LoVo (cell line): ENCODE data around the gene MYRFL.
"Not testable (repeated sequence)": the region's sequence is repeated elsewhere in the genome, so short reads cannot be mapped to it uniquely, and the experiment has no call there.

Source experiments
- DNase-seq: peaks from one replicate; pipeline ENCODE4 v3.0.0-alpha.2; 2016; ENCODE audit warnings: low spot score

The MYRFL gene

DNA sequence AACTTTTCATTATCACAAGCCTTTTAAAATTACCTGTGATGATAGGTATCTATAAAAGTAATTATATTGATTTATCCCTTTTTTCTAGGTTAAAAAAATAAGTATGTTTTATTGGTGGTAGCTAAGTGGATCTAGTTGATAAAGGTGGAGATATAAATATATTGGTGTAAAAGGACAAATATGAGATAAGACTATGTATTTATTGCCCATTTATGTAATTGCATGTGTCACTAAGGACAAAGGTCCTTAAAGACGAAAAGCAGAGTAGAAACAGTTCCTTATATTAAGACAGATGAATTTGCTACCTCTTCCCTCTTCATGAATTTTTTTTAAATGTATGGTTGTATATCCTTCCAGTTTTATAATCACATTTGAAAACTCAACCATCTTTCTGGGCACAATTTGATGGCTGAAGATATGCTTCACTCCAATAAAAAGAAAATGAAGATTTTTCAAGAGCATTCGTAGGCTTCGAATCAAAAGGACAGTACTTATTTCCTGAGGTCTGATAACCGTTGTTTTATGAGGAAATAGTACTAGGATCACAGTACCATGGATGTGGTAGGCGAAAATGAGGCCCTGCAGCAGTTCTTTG lies at the start of gene MYRFL:
MYRFL (plus strand) TSS at position 262 of the 595 bp plus-strand sequence; CDS start at position 553, 291 bp downstream.
- DNase-seq: peak; percentile 50

DNA sequence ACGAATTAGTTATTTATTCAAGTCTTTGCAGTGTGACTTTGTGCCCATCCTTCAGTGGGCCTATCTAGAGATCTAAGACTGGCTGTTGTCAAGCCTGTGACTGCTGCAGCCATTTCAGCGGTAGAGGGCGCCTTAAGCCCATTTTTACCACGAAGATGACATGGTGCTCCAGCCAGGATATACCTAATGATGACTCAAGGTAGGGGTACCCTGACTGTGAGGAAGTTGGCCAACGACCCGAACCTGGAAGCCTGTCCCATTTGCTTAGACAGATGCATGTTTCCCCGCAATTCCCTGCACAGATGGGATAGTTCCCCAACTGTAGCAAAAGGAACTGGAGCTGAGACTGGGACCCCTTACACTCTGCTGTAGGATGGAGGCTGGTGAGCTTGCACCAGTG lies 45.1 kb upstream of the MYRFL start:
- no peak for DNase-seq

DNA sequence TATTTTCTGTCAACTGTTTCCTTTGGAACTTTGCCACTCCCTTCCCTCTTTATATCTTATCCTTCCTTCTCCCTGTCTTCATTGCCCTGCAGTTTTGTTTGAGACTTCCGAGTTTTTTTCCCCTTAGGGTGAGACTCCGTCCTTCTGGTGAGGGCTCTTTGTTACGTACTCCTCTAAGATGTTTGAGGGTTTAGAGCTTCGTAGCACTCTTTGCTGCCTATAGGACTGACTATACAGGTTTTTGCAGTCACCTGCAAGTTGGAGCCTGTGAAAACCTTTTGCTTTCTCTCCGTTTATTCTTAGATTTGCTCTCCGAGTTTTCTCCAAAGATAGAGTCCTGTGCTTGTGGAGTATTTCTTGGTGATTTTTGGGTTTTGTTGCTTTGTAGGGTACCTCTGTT lies 41.7 kb upstream of the MYRFL start:
- DNase-seq: no peak

DNA sequence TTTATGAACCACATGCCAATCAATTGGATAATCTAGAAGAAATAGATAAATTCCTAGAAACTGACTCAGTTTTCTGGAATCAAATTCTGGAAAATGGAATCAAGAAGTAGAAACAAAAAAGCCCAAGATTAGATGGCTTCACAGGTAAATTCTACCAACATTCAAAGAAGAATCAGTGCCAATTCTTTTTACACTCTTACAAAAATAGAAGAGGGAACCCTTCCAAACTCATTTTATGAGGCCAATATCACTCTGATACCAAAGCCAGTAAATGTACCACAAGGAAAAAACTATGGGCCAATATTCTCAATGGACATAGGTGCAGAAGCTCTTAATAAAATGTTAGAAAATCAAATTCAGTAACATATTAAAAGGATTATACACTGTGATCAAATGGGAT lies 35.7 kb upstream of the MYRFL start:
- no peak for DNase-seq

DNA sequence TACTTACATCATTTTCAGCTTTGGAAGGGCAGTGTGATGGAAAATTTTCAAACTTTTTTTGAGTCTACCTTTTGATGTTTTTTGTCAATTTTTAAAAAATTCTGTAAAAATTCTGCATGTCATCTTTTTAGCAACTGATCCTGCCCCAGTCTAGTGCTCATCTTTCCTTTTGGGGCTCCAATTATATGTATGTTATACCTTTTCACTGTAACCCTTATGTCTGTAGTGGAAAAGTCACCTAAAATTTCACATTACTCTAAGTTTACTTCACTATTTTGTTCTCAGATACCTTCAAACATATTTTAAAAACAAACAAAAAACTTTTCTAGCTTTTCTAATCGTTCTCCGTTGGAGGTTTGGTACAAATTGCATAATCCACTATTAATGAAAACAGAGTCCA lies 32.5 kb upstream of the MYRFL start:
- DNase-seq: no peak

DNA sequence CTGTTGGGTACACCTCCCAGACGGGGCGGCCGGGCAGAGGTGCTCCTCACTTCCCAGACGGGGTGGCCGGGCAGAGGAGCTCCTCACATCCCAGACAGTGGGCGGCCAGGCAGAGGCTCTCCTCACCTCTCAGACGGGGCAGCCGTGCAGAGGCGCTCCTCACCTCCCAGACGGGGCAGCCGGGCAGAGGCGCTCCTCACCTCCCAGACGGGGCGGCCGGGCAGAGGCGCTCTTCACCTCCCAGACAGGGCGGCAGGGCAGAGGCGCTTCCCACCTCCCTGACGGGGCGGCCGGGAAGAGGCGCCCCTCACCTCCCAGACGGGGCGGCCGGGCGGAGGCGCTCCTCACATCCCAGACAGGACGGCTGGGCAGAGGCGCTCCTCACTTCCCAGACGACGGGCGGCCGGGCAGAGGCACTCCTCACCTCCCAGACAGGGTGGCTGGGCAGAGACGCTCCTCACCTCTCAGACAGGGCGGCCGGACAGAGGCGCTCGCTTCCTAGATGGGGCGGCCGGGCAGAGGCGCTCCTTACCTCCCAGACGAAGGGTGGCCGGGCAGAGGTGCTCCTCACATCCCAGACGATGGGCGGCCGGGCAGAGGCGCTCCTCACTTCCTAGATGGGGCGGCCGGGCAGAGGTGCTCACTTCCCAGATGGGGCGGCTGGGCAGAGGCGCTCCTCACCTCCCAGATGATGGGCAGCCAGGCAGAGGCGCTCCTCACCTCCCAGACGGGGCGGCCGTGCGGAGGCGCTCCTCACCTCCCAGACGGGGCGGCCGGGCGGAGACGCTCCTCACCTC lies 17.7 kb upstream of the MYRFL start:
- DNase-seq: not testable (repeated sequence)

DNA sequence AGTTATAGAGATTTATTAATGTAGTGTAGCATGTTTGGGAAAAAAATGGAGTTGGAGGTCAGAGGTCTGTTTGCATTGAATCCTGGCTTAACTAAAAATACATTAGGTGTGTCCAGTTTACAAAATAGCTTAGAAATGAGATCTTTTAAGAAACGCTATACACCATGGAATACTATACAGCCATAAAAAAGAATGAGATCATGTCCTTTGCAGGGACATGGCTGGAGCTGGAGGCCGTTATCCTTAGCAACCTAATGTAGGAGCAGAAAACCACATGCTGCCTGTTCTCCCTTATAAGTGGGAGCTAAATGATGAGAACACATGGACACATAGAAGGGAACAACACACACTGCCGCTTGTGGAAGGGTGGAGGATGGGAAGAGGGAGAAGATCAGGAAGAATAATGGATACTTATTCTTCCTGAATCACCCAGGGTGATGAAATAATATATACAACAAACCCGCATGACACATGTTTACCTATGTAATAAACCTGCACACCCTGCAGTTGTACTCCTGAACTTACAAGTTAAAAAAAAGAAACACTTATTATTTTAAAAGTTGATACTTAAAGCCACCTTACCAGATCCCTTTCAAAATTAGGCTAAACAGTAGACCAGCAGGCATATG lies 14.0 kb upstream of the MYRFL start:
- DNase-seq: no peak

DNA sequence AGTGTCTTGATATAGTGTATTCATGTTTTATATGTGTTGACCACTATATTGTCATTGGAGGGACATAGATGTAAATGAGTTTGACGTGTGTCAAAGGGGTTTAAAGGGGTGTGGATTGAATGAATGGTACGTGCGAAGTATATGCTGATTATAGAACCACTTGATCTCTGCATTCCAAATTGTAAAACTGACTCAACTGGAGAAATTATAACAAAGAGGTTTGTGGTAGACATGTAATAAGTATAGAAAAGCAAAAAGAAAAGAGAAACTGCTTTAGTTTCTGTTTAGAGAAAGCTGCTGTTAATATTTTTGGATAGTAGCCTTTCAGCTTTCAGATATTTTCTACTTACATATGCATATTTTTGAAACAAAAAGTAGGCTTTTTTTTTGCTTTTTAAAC lies 8.9 kb upstream of the MYRFL start:
- DNase-seq: no peak

DNA sequence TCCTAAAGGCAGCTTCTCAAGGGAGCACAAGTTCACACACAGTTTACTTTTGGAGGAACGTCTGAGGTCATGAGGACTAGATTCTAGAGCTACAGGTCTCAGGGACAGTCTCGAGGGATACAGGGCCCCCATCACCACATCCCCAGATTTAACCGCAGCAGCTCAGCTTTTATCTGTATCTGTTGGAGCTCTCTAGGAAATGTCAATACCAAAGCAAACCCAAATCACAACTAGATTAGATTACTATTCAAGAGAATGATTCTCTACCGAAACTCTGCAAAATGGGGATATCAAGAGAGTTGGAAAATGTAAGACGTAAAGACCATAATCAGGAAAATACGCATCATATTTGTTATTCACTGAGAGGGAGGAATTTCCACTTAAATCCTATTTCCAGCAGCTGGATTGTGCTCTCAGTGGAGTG lies 4.0 kb upstream of the MYRFL start:
- no peak for DNase-seq

DNA sequence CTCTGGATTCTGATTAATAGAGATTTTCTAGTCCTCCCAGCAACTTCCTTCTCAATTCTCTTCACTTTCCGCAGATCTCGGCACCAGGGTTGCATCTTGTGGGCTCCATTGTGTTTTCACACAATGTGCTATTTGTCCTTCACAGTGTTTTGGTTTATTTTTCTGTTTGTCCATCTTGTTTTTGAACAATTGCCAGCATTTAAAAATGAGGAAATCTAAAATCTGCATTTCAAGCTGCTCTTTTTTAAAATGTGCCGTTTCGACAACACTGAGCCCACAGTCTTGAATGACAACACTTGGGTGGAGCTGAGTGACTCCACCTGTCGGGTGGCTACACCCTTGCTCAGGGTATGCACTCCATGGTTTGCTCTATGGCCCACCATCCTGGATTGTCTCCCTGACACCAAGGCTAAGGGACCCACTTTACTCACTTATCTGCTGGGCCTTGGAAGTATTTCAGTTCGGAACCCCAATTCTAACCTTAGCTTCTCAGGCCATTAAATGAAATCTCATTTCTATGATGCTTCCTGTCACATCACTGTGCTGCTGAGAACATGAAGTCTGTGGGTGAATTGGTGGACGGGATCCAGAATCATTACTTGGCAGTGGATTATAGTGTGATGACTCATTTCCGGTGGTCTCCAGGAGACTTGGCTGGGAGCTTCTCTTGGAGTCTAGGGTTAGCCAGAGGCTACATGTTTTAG lies 3.4 kb upstream of the MYRFL start:
- peak; percentile 66 for DNase-seq

DNA sequence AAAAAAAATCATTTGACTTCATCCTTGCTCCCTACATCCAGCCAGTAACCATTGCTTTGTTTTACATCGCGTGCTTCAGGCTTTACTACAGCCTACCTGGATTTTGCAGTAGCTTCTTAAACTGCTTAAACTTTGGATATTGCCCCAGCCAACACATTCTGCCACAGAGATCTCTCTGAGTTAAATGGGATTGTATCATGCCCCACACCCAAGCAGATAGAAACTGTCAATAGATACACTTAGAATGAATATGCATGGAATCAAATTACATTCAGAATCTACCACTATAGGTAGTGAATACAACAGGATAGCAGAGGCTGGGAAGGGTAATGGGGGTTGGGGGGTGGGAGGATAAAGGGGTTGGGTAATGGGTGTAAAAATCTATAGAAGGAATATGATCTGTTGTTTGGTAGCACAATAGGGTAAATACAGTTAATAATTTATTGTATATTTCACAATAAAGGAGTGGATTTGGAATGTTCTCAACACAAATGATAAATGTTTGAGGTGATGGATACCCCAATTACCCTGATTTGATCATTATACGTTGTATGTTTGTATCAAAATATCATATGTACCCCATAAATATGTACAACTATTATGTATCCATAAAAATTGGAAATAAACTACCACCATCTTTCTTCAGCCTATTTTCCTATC lies 2.7 kb upstream of the MYRFL start:
- DNase-seq: no peak

DNA sequence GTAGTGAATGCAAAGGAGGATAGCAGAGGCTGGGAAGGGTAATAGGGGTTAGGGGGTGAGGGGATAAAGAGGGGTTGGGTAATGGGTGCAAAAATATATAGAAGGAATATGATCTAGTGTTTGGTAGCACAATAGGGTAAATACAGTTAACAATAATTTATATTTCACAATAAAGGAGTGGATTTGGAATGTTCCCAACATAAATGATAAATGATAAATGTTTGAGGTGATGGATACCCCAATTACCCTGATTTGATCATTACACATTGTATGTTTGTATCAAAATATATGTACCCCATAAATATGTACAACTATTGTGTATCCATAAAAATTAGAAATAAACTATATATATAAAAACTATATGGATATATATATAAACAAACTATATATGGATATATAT lies 999 bp upstream of the MYRFL start:
- no peak for DNase-seq

DNA sequence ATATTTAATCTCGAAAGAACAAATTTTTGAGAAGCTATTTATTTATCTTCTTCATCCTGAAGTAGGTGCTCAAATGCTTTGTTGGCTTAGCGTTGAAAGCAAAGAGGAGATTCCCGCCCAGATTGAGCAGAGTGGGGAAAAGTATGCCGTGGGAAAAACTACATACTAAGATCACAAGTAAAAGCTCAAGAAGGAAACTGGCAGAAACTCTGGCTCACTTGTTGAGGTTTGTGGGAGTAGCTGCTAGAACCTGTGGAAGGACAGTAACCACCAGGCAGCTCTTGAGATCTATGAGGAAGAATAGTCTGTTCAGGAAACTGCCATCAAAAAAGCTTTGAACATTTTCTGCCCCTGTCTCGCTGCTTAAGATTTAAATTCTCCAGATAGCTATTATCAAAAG lies 3.9 kb downstream of the MYRFL start:
- DNase-seq: no peak

DNA sequence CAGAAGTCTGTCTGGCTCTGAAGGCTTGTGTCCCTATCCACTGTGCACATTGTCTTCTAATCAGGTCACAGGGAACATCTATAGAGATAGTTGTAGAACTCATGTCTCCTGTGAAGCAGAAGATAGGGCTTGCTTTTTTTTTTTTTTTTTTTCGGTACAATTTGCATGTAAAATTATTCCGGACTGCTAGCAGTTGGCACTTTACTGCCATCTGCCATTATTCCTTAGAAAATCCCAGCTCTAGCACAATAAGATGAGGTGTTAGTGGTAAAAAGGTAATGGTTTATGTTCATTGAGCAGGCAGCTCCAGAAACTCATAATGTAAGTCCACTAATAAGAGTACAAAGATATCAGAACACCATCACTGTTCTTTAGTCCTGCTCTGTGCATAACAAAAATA lies 8.7 kb downstream of the MYRFL start:
- no peak for DNase-seq

DNA sequence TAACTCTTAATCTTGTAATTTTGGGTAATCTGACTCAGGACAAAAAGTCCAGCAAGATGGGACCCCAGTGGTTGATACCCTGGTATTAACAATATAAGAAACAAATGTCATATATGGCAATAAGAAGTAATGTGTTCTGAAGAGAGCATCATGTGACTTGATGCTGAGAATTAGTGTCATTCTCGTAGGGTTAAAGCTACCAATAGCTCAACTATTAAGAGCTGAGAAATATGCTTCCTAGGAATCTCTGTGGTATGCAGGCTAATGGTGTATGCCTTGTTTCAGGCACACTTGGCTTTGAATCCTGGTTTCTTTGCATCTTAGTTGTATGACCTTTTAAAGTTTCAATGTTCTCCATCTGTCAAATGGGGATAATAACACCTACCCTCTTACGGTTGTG lies 9.1 kb downstream of the MYRFL start:
- DNase-seq: no peak

DNA sequence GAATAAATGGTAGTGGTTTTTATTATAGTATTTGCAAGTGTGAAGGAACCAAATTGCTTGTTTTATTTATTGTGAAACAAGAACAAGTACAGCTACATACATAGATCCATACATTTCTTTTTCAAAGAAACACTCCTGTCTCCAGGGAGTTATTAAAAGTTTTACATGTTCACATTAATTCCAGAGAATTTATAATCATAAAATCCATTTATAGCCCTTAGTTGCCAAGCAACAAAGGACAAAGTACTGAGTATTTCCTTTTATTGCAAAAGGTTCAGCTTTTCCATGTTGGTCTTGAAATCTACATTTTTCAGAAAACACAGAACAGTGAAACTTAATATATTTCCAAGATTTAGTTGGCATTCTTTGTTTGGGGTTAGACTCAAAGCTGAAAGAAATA lies 9.5 kb downstream of the MYRFL start:
- DNase-seq: no peak

DNA sequence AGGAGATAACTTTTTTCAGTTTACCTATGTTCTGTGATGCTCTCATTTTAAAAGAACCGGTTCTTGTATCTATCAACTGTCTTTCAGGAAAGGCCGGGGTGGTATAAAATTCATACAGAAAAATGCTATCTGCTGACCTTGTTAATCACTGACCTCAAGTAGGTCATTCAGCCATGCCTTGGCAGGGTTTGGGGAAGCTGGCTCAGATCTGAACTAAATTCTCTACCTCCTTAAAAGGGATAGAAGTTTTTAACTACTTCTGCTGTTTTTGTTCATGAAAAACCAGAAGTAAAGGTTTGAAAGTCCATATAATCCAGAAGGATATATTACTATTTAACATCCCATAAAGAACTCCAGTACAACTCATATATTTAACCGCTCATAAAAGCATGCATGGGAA lies 10.1 kb downstream of the MYRFL start:
- no peak for DNase-seq

DNA sequence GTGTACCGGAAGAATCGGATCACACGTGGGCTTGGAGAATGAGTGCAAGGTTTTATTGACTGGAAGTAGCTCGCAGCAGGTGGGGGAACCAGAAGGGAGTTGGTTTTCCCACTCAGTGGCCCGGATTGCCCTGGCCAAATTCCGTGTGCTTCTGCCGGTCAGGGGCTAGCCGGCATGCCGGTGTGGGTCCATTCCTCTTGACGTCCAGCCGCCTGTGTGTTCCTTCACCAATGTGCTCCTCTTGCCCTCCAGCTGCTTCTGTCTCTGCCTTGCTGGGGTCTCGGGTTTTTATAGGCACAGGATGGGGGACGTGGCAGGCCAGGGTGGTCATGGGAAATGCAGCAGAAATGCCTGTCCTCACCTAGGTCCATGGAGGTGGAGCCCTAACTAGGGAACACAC lies 11.0 kb downstream of the MYRFL start:
- no peak for DNase-seq

DNA sequence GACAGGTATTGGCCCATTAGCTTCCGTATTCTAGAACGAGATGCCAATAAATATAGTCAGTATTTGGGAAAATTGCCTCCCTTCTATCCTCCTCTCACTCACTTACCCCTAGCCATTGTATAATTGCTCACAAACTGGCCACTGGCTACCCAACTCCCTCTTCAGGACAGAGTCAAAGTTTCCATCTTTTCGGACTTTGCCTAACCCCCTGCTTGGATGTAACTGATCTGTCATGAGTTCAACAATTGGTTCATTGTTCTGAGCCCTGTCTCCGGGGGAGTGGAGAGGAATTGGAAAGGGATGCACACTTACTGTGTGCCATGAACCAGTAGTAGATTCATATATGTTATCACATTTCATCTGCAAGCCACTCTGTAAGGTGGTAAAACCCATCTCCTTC lies 12.2 kb downstream of the MYRFL start:
- no peak for DNase-seq

DNA sequence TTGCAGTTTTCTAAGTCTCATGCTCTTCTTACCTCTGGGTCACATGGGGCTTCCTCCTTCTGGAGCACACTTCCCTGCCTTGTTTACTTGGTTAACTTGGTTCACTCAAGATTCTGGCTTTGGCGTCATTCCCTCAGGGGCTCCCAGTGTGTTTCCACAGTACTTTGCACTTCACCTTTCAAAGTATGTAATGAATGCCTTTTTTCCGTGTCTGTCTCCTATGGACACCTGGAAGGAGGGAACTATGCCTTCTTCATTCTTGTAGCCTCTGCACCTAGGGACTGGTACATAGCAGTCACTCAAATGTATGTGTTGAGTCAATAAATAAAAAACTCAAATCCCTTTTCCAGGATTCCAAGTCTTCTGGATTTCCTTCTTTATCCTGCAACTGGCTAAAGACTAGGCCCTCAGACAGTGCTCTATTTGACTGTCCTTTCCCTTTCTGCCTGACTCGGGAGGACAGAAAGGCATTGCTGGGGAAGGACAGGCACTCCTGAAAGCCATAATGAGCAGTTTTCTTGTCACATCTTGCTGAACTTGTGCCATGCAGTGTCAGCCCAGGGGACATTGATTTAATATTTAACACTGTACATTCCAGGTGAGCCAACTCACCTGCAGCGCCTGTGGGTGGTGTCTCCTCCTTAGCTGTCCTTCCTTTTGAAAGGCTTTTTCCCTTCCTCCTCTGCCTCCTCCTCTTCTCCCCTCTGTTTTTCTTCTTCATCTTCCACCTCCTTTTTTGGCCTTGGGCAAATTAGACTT lies 12.8 kb downstream of the MYRFL start:
- DNase-seq: peak; percentile 39

DNA sequence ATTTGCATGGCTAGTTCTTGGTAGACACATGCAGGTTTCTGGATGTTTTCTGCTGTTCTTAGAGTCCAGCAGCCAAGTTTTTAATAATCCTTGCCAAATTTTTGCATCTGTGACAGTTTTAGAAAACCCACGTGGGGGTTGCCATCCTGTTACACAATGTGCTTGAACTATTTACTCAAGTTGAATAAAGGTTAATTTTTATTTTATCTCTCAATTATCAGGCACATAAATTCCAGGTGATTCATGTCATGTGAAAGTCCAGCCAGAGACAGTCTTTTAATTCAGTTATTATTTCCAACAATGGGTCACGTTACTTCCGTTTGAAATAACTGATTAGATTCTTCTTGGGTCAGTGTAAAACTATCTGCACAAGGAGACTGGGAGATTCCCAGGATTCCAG lies 15.7 kb downstream of the MYRFL start:
- DNase-seq: no peak

DNA sequence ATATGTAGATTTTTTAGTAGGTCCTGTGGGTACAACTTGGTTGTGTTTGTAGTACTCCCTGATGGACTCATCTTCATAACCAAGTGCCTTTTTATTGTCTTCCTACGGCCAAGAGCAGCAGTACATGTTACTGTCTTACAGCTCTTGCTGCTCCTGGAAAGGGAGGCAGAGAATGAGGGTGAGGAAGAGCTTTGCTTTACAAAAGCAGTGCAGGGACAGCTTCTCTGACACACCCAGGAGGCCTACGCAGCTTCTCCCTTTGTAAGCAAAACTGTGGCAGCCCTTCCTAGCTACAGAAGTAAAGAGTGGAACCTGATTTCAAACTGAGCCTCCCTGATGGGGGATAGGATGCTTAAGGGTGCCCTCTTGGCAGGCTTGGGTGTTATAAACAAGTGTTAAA lies 18.6 kb downstream of the MYRFL start:
- no peak for DNase-seq
